GM18505 (cell line): ENCODE data around the gene NTNG1.

Experiments used
- ATAC-seq: cut with Tn5 transposase; IDR thresholded peaks from one replicate; pipeline ENCODE4 v1.9.1; 2021; ENCODE audit not compliant: unreplicated experiment
- POLR2A ChIP-seq: IDR thresholded peaks from 4 replicates; pipeline ENCODE4 v1.6.1; 2011; ENCODE audit warnings: borderline replicate concordance; ENCODE audit not compliant: insufficient read depth, insufficient read length; ENCODE audit errors: extremely low read depth

Gene NTNG1

DNA sequence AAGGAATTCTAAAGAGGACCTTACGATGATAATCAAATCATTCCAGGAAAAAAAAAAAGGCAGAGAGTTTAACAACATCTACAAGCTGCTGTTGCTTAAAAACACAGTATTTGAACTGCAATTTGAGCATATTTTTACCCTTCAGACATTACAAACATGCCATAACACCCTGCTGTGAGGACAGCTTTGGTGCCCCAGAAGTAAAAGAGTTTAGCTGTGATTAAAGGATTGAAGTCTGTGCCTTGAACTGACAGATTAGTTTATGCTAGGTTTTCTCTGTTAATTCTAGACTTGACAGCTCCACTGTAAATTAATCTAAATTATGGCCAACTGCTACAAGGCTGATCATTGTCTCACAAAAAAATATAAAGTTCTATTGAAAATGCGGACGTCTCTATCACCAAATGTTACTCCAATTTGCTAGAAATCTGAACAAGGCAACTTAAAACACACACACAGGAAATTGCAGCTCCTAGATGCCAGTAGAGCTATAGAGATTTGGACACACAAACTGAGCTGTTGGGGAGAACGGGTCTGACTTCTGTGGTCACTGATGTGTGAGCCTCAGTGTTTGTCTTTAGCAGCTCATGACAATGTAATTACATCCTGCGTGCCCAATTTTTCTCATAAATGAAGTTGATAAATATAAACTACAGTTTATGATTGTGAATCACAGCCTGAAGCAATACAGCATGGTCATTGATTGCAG lies 217.9 kb downstream of the NTNG1 start:
- TF ChIP-seq POLR2A: no peak
- ATAC-seq: no peak

DNA sequence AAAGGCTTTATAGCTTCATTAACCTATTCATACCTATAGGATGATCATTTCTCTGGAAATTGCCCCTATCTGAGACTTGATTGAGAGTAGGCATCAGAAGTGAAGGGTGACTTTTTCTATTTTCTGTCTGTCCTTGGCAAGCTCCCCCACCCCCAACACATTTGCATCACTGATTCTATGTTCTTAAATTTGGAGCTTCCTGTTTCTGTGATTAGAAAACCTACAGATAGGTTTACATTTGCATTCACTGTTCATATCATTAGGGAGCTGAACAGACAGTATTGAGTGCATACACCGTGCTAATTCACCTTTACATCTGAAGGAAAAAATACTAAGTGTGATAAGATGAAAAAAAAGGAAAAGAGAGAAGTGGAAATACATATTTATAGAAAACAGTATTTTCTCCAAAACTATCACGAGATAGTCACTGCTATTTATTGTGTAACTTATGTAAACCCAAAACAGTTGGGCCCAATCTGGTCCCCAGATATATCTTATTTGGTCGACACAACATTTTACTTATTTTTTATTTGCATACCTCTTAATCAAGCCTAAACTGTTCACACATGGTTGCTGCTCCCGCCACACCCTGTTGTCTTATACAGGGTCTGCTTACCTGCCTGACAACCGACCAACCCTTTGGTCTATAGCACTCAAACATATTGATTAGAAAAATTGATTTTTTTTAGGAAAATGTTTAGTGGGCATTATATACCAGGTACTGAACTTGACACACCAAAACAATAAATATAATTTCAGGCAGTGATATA lies 218.8 kb downstream of the NTNG1 start:
- no peak for TF ChIP-seq POLR2A
- peak; percentile 53 for ATAC-seq

DNA sequence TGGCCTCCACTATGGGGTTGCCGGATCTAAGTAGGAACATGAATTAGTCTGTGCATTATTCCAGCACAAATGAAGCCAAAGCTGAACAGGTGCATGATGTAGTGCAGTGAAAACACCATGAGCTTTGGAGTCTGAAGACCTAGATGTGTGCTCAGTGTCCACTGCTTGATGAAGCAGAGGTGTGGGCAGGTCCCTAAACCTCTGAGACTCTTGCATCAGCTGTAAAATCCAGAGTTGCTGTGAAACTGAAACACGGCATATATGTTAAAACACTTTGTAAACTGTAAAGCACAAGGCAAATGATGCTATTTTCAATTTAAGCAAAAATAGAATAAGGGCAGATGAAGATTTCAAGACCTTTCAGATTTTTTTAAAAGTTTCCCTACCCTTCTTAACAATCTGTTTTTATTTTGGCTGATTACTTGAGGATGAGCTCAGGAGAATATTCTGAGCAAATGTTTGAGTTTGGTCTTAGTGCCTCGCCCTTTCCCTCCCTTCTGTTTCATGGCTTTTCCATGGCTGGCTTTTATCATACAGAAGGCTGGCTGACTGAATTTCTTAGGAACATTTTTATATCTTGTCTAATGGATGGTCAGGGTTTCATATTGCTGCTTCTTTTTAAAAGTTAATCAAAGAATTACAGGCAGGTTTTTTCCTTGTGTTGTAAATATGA lies 221.8 kb downstream of the NTNG1 start:
- no peak for ATAC-seq
- TF ChIP-seq POLR2A: no peak

DNA sequence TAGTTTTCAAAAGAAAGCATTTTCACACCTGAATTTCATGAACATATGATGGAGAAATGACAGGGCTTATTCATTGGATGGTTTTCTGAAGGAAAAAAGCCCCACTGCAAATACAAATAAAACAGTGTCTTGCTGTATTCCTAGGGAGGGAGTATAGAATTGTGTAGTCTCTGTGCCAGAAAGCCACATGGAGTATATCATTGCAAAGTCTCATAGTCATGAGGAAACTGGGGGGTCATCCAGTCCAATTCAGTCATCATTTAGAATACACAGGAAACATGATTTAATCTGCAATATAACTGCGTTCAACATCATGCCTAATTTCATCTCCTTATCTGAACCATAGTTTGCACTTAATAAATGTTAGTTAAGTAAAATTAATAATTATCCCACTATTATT lies 222.3 kb downstream of the NTNG1 start:
- TF ChIP-seq POLR2A: no peak
- ATAC-seq: no peak

DNA sequence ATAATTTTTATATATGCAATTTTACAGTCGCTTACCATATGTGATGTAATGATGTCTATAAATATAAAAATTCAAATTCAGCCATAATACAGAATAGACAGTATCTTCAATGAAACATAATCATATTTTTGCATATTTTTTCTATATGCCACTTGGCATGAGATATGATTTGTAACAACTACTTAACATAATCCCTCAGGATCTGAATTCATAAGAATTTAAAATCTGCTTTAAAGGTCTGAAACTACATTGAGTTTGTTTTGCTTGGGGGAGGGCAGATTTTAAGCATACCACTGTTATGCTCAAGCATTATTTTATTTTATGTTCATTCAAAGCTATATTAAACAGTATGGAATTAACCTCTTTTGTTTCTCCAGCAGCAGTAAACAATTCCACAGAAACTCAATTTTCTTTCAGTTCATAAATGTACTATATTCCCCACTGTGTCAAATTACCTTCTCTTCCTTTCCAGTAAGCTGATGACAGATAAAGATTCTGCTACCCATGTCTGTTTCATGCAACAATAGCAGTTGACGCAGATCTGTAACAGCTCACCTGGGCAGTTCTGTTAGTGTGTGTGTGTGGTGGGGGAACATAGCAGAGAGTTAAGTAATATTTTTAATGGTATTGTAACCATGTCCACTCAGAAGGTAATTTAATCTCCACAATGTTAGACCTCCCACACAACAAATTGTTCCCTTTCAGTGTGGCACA lies 224.8 kb downstream of the NTNG1 start:
- TF ChIP-seq POLR2A: no peak
- no peak for ATAC-seq

DNA sequence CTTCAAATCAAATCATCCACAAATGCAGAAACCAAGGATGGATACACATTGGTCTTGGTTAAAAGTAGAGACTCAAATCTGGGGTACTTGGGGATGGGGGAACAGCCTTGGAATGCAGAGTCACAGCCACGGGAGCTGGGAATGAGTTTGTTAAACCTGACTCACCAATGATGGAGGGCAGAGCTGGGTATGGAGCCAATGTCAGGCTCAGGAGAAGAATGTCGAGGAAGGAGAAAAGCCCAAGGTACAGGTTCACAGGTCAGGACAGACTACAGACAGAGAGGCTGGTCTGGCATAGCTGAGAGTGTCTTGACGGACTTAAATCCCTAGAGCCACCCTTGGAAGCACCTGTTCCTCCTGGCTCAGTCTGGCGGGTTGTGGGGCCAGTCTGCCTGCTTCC lies 237.6 kb downstream of the NTNG1 start:
- ATAC-seq: no peak
- no peak for TF ChIP-seq POLR2A

DNA sequence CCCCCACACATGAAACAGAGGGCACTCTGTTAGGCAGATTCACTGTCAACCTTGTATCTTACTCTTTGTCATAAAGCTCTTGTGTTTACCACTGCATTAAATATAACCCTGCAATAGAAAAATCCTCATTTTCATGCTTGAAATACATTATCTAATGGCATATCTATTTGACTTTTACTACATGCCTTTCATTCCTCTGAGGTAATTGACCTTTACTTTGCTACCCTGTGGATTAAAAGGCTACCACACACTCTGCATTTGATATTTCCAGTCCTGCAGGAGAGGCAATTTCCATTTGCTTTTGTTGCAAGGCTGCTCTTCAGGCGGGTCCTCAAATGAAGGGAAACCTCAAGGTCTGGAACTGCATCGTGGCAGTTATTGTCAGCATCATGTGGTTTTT lies 238.0 kb downstream of the NTNG1 start:
- ATAC-seq: no peak

DNA sequence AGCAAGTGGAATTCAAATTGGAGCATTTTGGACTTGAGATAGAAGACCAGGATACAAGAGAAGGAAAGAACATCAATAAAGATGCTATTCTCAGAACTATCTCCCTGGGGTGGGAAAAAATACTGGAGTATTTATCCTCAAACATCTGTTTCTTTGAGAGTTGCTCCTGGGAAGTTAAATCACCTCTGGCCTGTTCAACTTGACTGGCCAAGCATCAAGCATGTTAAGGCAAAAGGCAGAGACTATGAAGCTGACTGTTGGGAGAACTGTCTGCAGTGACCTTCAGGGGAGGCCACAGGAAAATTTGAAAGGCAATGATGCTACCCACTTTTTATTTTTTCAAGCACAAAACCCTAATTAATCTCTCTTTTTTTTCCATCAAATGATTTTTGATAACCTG lies 239.0 kb downstream of the NTNG1 start:
- no peak for TF ChIP-seq POLR2A
- ATAC-seq: no peak

More for the DNA sequence above, 238.0 kb downstream of the NTNG1 start:
- TF ChIP-seq POLR2A: no peak

DNA sequence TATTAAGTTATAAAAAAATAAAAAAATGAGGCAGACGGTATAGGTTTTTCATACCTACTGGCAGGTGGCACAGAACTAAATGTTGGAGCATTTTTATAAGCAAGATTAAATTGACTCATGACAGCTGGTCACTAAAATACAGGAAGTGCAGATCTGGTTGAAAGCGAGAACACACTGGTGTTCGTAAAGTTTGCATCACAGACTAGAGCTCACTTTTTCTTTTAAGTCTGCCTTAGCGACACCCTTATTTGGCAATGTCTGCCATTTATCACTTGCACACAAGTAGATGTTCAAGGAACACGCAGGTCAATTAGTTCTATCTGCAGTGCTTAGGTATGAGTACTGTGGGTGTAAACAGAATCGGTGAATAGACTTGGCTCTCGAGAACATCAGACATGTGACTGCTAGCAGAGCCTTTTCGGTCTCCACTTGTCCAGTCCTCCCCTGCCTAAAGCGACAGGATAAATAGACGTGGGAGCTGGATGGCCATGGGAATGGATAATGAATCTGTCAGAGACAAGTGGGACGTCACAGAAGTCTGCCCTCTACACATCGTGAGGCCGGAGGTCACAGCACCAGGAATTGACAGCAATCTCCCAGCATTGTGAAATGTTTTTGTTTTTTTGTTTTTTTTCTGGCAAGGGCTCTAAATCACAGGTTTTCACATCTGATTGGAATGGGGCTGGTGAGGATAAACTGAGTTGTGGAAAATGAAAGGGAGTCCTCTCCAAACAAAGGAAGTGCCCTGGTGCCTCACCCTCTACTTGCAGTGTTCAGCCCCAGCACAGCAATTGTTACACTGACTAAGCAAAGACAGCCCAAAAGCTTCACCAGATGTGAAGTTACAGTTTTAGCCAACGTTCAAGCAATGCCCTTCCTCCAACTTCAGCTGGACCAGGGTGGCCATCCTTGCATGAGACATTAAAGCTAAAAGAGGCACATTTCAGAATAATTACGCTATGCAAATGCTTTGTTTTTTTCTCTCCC lies 248.9 kb downstream of the NTNG1 start:
- no peak for TF ChIP-seq POLR2A
- no peak for ATAC-seq

DNA sequence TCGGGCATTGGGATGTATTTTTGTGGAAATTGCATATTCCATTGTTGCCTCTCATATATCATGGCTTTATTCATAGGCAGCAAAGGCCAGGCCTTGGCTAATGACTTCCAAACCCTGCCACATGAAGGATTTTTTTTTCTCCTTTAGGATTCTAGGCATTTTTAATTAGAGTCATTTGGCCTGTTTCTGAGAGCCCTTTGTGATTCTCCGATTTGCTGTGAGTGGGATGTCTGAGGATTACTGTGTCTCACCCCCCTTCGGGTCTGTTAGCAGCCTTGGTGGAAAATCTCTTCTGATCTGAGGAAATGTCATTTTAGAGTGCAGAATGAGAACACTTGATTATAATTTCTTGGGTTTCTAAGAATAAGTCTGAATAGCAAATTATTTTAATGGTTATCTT lies 253.5 kb downstream of the NTNG1 start:
- TF ChIP-seq POLR2A: no peak
- no peak for ATAC-seq

DNA sequence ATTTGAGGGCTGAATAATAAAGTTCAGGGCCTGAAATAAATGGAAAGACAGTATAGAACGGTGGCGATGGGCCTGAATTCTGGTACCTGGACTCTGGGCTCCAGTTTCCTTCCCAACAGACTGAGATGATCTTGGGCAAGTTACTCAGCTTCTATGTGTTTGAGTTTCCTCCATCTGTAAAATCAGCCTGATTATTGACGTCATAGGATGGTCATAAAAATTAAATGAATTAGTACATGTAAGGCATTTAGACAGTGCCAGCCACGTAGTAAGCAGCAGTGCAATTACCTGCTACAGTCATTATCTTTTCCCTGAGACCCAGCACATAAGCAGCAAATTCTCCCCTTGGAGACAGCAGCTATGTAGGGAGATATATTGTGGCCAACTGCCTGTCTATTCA lies 260.9 kb downstream of the NTNG1 start:
- TF ChIP-seq POLR2A: no peak

DNA sequence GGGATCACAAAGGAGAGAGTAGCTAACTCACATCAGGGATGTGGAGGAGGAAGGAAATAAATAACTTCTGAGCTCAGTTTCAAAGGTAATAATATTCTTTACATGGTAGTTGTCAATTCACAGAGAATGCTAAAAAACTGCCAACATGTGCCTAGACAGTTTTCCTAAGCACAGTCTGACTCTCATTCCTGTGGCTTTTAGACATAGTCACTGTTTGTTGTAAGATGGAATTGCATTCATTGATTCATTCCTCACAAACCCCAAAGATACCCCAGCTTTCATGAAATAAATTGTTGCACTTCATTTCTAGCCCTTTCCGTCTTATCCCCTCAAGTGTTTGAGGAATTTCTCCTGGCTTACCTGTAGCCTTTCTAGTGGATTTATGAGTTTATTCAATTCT lies 263.9 kb downstream of the NTNG1 start:
- no peak for TF ChIP-seq POLR2A
- no peak for ATAC-seq

More for the DNA sequence above, 260.9 kb downstream of the NTNG1 start:
- ATAC-seq: no peak
